Brain microvascular endothelial cell (primary cell): Measurements from ENCODE around the gene LHCGR.

Experiments used
- DNase-seq: peaks from one replicate; pipeline ENCODE4 v3.0.0-alpha.2; 2020
- H3K27ac ChIP-seq: fragments of 250-450 bp; sonication (Bioruptor Pico); 2 replicates; pipeline ENCODE4 v1.5.1; 2020; ENCODE audit warnings: mild to moderate bottlenecking, moderate library complexity
- H3K27me3 ChIP-seq: fragments of 250-450 bp; sonication (Bioruptor Pico); replicated peaks from 2 replicates; pipeline ENCODE4 v1.5.1; 2020; ENCODE audit warnings: mild to moderate bottlenecking
- H3K36me3 ChIP-seq: fragments of 250-450 bp; sonication (Bioruptor Pico); replicated peaks from 2 replicates; pipeline ENCODE4 v1.5.1; 2020; ENCODE audit warnings: mild to moderate bottlenecking
- H3K4me3 ChIP-seq: 2 replicates; pipeline ENCODE4 v1.5.1; 2011; ENCODE audit warnings: low read depth, mild to moderate bottlenecking, control low read depth, low read length, moderate library complexity
- in situ Hi-C: cut with HindIII; loops from 2 replicates; pipeline ENCODE4 v1.10.0; 2017; ENCODE audit warnings: low sequenced_read_pairs, low pct_ligation_motif_present
- TF ChIP-seq, protein P1 (sequence below): IDR thresholded peaks from 2 replicates; pipeline ENCODE4 v1.5.1; 2011; ENCODE audit warnings: low read depth, mild to moderate bottlenecking, moderate library complexity, low read length, control low read depth, inconsistent platforms; ENCODE audit errors: missing control alignments

LHCGR gene

GRCh38 chr2:48651158-48651790 is 104.2 kb downstream of the LHCGR start:
- H3K4me3 ChIP-seq, result no peak overlapping the region
- no peaks in the 10 kb centered on the region for H3K27me3 ChIP-seq
- in situ Hi-C loops, result no loop called here
- TF ChIP-seq, protein P1, sequence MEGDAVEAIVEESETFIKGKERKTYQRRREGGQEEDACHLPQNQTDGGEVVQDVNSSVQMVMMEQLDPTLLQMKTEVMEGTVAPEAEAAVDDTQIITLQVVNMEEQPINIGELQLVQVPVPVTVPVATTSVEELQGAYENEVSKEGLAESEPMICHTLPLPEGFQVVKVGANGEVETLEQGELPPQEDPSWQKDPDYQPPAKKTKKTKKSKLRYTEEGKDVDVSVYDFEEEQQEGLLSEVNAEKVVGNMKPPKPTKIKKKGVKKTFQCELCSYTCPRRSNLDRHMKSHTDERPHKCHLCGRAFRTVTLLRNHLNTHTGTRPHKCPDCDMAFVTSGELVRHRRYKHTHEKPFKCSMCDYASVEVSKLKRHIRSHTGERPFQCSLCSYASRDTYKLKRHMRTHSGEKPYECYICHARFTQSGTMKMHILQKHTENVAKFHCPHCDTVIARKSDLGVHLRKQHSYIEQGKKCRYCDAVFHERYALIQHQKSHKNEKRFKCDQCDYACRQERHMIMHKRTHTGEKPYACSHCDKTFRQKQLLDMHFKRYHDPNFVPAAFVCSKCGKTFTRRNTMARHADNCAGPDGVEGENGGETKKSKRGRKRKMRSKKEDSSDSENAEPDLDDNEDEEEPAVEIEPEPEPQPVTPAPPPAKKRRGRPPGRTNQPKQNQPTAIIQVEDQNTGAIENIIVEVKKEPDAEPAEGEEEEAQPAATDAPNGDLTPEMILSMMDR, result no peak
- no peaks in the 10 kb centered on the region for H3K36me3 ChIP-seq
- H3K27ac ChIP-seq, result no peak overlapping the region
- peak; percentile 11 for DNase-seq

GRCh38 chr2:48638261-48638660 is 117.3 kb downstream of the LHCGR start:
- TF ChIP-seq, protein P1, result no peak

More at GRCh38 chr2:48638261-48638660, 117.3 kb downstream of the LHCGR start:
- no peaks in the 10 kb centered on the region for H3K27me3 ChIP-seq
- no peaks in the 10 kb centered on the region for H3K36me3 ChIP-seq
- no peak overlapping the region for H3K27ac ChIP-seq
- in situ Hi-C loops, result no loop called here
- H3K4me3 ChIP-seq, result no peak overlapping the region
- DNase-seq, result no peak
